HG02678 (cell line): ENCODE data around the gene PVALEF.

ENCODE experiments used
- ATAC-seq: cut with Tn5 transposase; IDR thresholded peaks from one replicate; pipeline ENCODE4 v1.9.1; 2021; ENCODE audit warnings: mild to moderate bottlenecking, moderate library complexity; ENCODE audit not compliant: unreplicated experiment

PVALEF gene

GRCh38 chr17:81165246-81166032, at the start of gene PVALEF:
TSS of gene PVALEF (plus strand) at chr17:81165507. CDS start at chr17:81181227, 15,720 bp downstream.
- no peak for ATAC-seq

- ATAC-seq = no peak
These were observed 49.4 kb upstream of the PVALEF start for GRCh38 chr17:81115749-81116464.

GRCh38 chr17:81116704-81117103, 48.6 kb upstream of the PVALEF start:
- no peak for ATAC-seq

- no peak for ATAC-seq
These were observed 47.6 kb upstream of the PVALEF start for GRCh38 chr17:81117672-81118198.

- ATAC-seq = no peak
These were observed 46.7 kb upstream of the PVALEF start for GRCh38 chr17:81118308-81119221.

GRCh38 chr17:81119223-81120148, 45.8 kb upstream of the PVALEF start:
- ATAC-seq = no peak

GRCh38 chr17:81120149-81120484, 45.2 kb upstream of the PVALEF start:
- no peak for ATAC-seq

- ATAC-seq = no peak
These were observed 44.3 kb upstream of the PVALEF start for GRCh38 chr17:81120695-81121621.

- no peak for ATAC-seq
These were observed 43.2 kb upstream of the PVALEF start for GRCh38 chr17:81121841-81122733.

- no peak for ATAC-seq
These were observed 42.0 kb upstream of the PVALEF start for GRCh38 chr17:81123052-81124048.

- ATAC-seq = no peak
These were observed 40.9 kb upstream of the PVALEF start for GRCh38 chr17:81124377-81124776.

- ATAC-seq = no peak
These were observed 39.7 kb upstream of the PVALEF start for GRCh38 chr17:81125573-81126081.

GRCh38 chr17:81126281-81127132, 38.8 kb upstream of the PVALEF start:
- no peak for ATAC-seq

GRCh38 chr17:81127133-81127455, 38.2 kb upstream of the PVALEF start:
- no peak for ATAC-seq

- ATAC-seq = no peak
These were observed 37.7 kb upstream of the PVALEF start for GRCh38 chr17:81127526-81128177.
